Measurements from ENCODE around the gene BTN3A1.

Gene BTN3A1

DNA sequence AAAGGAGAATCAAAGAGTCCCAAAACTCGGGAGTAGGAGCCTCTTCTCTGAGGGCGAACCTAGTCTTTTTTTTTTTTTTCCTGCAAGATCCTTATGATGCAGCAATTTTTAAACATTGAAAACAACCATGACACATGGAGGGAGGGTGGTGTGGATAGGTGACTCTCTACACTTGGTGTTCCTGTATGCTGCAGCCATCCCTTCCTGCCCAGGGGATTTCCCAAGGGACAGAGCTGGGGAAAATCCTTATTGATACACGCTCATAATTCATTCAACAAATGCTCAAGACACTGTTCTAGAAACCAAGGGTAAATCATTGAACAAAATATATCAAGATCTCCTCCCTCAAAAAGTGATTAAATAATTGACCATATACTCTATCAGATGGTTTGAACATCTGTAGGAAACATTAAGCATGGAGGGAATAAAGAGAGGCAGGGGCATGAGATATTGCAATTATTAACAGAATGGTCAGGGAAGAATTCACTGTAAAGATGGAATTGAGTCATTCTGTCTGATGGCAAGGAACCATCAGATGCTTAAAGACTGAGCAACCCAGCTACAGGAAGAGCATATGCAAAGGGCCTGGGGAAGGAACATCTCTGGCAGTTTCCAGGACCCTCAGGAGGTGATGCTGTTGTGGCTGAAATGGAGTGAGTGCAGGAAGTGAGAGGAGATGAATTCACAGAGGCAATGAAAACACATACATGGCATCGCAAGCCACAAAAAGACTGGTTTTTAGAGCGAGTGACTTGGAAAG is 24.8 kb downstream of the BTN3A1 start:
- DNase-seq (ENCODE audit: extremely low spot score) = no peak
- POLR2A ChIA-PET = no interaction called here
- CTCF ChIA-PET = interaction anchor here (1.2 to 1.7 kb wide), 3 partner anchors 12 to 15 kb away, joined by 3 to 4 read pairs (median 4); no protein-coding TSS in a partner anchor
- TF ChIP-seq, protein P1, sequence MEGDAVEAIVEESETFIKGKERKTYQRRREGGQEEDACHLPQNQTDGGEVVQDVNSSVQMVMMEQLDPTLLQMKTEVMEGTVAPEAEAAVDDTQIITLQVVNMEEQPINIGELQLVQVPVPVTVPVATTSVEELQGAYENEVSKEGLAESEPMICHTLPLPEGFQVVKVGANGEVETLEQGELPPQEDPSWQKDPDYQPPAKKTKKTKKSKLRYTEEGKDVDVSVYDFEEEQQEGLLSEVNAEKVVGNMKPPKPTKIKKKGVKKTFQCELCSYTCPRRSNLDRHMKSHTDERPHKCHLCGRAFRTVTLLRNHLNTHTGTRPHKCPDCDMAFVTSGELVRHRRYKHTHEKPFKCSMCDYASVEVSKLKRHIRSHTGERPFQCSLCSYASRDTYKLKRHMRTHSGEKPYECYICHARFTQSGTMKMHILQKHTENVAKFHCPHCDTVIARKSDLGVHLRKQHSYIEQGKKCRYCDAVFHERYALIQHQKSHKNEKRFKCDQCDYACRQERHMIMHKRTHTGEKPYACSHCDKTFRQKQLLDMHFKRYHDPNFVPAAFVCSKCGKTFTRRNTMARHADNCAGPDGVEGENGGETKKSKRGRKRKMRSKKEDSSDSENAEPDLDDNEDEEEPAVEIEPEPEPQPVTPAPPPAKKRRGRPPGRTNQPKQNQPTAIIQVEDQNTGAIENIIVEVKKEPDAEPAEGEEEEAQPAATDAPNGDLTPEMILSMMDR (IDR thresholded peaks at IDR 0.05; ENCODE audit: control extremely low read depth, extremely low read depth, low read depth, missing control alignments) = no peak

DNA sequence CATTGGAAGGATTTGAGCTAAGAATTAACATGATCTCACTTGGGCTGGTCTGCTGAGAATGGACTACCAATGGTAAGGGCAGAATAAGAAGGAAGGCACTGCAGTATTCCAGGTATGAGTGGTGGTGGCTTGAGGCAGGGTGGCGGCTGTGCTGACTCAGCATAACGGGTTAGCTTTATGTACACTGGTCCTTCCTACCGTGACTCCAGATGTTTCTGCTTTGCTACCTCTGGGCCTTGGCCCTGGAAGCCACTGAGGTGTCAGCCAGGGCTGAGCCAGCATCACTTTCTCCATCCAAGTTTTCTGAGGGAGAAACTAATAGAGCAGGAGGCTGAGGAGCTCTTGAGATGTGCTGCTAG is 25.4 kb downstream of the BTN3A1 start:
- TF ChIP-seq, protein P1 (IDR thresholded peaks at IDR 0.05; ENCODE audit: control extremely low read depth, extremely low read depth, low read depth, missing control alignments) = no peak
- DNase-seq (ENCODE audit: extremely low spot score) = no peak
- POLR2A ChIA-PET = no interaction called here
- CTCF ChIA-PET = interaction anchor here (0.9 to 1.7 kb wide), 5 partner anchors 9 to 19 kb away, joined by 3 to 4 read pairs (median 3); no protein-coding TSS in a partner anchor

DNA sequence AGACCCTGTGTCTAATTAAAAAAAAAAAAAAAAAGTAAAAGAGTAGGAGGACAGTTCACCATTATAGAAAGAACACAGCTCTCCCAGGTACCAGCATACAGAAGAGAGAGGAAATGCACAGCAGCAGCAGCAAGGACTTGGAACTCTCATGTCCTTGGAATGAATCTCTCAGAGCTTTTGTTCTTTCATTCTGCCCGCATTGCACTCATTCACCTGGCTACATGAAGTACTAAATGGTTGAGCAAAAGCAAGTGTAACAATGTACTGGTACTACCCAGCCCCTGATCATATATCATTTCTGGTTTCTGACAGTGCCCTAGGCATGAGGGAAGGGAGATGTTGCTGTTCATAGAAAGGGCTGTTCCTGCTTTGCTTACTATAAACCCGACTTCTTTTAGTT is 26.1 kb downstream of the BTN3A1 start:
- ChIA-PET CTCF (interaction anchor here (0.9 to 1.7 kb wide), 4 partner anchors 8 to 18 kb away, joined by 3 to 4 read pairs (median 4); no protein-coding TSS in a partner anchor), POLR2A (no interaction called here)
- DNase-seq (ENCODE audit: extremely low spot score) = no peak
- TF ChIP-seq, protein P1 (IDR thresholded peaks at IDR 0.05; ENCODE audit: control extremely low read depth, extremely low read depth, low read depth, missing control alignments) = no peak

DNA sequence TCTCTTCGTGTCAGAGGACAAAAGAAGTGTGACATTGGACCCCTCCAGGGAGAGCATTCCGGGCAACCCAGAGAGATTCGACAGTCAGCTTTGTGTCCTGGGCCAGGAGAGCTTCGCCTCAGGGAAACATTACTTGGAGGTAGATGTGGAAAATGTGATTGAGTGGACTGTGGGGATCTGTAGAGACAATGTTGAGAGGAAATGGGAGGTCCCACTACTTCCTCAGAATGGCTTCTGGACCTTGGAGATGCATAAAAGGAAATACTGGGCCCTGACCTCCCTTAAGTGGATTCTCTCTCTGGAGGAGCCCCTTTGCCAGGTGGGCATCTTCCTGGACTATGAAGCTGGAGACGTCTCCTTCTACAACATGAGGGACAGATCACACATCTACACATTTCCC is 28.7 kb downstream of the BTN3A1 start:
- POLR2A ChIA-PET = no interaction called here
- CTCF ChIA-PET = interaction anchor here (1.2 kb wide), 1 partner anchor 11 kb away, joined by 3 read pairs; no protein-coding TSS in a partner anchor
- TF ChIP-seq, protein P1 (IDR thresholded peaks at IDR 0.05; ENCODE audit: control extremely low read depth, extremely low read depth, low read depth, missing control alignments) = no peak
- no peak for DNase-seq (ENCODE audit: extremely low spot score)

DNA sequence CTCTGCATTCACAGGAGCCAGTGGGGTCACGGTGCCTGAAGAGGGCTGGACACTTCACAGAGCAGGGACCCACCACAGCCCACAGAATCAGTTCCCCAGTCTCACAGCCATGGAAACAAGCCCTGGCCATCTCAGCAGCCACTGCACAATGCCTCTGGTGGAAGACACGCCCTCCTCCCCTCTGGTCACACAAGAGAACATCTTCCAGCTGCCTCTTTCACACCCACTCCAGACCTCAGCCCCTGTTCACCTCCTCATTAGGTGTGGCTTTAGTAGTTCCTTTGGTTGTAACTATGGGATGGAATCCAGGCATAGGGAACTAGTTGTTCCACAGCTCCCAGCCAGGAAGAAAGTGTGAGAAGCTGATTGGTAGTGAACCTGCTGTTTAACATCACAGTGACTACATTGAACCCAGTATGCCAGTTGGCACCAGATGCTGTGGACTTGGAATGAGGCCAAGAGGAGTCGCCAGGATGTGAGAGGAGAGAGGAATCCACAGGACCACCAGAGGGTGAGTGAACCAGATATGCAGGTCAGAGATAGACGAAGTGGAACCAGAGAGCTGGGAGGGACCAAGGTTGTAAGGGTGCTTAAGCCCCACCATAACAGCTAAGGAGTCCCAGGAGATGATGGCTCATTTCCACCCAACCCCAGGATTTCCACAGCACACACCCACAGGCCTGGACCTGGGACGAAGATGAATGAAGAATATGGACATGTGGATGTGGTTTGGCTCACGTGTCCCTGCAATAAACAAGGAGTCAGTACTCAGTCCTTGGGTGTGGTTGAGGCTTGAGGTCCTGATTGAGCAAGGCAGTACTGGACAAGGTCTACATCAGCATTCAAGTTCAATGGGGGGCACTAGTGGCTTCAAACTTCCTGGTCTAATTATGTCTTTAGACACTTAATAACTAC is 29.4 kb downstream of the BTN3A1 start:
- CTCF ChIA-PET = interaction anchor here (1.0 to 1.2 kb wide), 2 partner anchors 11 to 12 kb away, joined by 3 read pairs; no protein-coding TSS in a partner anchor
- no peak for DNase-seq (ENCODE audit: extremely low spot score)

More for the DNA sequence above, 29.4 kb downstream of the BTN3A1 start:
- TF ChIP-seq, protein P1 (IDR thresholded peaks at IDR 0.05; ENCODE audit: control extremely low read depth, extremely low read depth, low read depth, missing control alignments) = no peak
- POLR2A ChIA-PET = no interaction called here

Measured in GM10248 (cell line).